NCI-H460 (cell line): ENCODE measurements around the gene ONECUT3. TPM values are rescaled to one million over a fixed set of nuclear protein-coding genes. Genes with fewer than 3 reads are reported as not detected.
A peak's percentile ranks its signal among the peaks of the same experiment; 100 is the strongest.

Source experiments
- DNase-seq: peaks from one replicate; pipeline ENCODE4 v3.0.0-alpha.2; 2016; ENCODE audit warnings: low read depth; ENCODE audit errors: extremely low read depth
- total RNA-seq: library from RNA; depleted of rRNA; stranded (reverse); fragments of >200 nt; shearing (Covaris generic); gene quantifications from 2 replicates; pipeline ENCODE4 v1.2.3, GENCODE V29; 2014

Gene ONECUT3
- total RNA-seq, 1 experiment from 2014 or later: not detected

DNA sequence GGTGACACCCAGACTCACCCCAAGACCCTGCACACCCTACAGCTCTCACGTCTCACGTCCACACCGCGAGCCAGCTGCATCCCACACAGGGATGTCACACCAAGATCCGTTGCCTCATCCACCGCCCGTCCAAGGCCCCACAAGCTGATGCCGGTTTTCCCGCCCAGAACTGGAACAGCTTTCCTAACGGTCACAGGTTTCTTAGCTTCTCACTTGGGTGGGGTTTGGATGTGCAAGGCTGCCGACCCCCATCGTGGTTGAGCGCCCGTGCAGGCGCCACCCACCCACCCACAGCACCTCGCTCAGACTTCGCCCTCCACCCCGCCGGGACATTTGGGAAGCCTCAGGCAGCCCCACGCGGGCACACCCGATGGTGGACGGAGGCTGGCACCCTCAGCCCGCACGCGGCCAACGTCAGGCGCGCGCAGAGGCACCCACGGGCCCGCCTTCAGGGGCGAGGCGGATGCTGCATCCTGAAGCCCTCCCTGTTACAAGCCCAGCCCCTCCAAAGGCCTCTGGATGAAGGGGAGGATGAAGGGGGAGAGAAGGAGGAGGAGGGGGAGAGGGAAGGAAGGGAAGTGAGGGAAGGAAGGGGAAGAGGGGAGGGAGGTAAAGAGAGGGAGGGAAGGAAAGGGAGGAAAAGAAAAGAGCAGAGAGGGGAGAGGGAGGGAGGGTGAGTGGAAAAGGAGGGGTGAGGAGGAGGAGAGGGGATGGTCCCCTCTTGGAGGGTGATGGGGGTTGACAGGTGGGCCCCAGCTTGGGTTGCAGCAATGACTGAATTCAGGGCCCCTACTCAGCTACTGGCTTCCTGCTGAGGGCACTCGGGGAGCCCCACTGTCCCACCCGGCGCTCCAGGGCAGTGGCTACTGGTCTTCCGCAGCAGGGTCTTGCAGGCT is 12.8 kb downstream of the ONECUT3 start:
- DNase-seq: no peak

DNA sequence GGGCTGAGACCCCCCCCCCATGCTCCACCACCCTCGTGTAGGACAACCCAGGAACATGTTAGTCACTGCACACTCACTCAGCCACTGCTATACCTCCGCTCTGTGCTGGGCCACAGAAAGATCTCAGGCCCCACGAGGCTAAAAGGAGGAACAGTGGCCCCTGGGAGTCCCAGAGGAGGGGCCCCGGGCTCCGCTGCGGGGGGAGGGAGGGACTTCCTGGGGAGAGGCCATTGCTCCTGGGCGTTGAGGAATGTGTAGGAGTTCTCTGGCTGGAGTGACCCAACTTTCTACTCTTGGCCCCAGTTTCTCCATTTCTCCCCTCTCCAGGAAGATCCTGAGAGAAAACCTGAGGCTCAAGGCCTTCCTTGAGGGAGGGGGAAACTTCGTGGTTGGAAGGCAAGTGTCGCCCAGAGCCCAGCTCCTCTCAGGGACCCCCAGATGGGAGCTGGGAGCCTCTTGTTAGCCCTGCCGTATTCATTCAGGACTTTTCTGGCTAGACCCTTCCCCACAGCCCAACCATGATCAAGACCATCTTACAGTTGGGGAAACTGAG is 13.6 kb downstream of the ONECUT3 start:
- DNase-seq: no peak

DNA sequence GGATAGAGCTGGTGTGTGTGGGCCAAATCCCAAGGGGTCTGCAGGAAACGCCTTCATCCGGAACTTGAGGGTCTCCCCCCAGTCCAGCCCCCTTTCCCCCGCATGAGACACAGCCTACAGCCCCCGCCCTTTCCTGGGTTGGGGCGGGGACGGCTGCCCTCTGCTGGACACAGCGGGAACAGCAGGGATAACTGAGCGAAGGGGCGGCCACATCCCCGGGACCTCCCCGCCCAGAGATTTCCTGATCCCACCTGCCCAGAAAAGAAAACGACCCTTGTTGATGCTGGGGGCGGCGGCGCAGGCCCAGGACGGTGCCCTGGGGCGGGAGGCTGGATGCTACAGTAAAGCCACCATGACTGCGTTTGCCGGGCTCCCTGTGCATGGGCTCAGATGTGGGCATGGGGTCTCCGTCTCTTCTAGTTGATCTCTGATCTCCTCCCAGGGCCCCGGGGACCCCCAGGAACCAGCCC is 14.2 kb downstream of the ONECUT3 start:
- peak; percentile 16 for DNase-seq

DNA sequence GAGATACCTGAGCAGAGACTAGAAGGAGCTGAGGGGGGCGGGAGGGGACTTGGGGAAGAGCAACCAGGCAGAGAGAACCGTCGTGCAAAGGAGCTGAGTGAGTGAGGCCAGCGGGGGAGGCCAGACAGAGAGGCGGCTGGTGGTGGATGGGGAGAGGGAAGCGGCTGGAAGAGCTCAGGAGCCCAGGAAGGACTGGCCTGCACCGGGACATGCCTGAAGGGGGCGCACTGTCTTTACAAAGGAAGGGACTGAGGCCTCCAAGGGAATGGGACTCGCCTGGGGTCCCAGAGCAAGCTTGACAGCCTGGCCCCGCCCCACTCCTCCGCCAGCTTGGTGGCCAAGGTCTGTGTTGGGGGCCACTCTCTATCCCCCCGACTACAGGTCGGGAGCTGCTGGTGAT is 14.9 kb downstream of the ONECUT3 start:
- DNase-seq: no peak

DNA sequence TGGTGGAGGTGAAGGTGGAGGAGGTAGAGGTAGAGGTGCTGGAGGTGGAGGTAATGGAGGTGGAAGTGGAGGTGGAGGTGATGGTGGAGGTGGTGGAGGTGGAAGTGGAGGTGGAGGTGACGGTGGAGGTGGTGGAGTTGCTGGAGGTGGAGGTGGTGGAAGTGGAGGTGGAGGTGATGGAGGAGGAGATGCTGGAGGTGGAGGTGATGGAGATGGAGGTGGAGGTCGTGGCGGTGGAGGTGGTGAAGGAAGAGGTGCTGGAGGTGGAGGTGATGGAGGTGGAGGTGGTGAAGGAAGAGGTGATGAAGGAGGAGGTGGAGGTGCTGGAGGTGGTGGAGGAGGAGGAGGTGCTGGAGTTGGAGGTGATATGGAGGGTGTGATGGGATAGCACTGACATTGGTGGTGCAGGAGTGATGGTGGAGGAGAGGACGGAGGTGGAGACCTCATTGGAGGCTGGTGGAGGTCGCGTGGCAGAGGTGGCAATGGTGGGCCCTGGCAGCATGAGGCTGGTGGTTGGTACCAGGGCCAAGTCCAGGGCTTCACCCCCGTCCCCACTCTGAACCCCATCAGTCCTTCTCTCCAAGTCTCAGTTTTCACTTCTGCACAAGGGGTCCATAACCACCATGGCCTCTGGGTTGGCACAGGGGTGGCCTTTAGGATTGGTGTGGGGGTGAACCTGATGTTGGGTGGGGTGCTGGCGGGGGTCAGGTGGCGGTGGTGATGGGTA is 15.8 kb downstream of the ONECUT3 start:
- DNase-seq: no peak

DNA sequence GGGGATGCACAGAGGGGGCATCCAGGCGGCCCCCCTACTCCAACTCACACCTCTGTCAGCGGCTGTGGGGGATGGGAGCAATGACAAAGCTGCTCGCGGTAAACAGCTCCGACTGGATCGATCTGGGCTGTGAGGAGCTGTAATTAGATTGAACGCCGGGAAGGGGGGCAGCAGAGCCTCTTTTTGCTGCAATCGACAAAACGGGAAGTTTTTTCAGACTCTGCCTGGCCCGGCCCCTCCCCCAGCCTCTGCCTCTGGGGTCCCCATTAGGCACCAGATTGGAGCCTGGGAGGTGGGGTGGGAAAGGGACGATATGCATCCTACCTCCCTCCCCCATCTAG is 16.3 kb downstream of the ONECUT3 start:
- no peak for DNase-seq

DNA sequence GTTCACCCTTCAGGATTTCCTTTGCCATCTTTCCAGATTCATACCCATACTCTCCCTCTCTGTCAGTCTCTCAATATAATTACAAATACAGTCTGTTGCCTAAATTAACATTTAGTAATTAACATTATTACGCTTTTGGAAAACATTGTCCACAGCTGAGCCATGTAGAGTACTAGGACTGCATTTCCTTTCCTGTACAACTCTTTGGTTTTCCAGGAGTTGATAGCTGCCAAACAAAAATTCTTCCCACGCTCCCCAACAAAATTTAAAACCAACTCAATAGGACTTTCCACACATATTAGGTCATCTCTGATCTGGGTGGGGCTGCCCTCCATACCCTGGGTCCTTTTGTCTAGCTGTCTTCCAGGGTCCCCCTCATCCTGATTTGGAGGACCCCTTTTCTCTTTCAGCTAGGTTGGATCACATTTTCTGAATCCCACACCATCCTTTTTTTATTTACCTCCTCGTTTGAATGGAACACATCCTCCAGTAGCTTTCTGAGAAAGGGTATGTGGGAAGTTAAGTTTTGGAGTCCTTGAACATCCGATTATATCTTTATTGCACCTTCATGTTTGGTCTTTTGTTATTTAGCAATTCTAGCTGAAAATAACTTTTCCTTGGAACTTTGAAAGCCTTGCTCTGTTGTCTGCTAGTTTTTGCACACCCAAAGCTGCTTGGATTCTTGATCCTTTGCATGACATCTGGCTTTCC is 17.7 kb downstream of the ONECUT3 start:
- no peak for DNase-seq

DNA sequence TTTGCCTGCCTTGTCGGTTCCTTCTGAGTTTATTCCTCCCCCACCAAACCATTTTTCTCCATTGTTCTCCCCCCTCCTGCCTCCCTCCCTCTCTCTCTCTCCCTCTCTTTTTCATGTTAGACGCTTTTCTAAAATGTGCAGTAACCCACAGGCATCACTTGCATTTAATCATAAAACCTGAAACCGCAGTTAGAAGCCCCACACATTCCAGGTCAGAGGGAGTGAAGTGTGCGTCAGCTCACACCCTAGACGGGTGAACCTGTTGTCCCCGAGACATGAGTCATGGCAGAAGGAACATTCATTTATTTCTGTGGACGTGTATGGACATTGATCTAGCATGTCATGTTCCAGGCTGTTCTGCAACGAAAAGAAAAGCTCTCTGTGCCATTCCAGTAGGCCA is 19.9 kb downstream of the ONECUT3 start:
- DNase-seq: no peak

DNA sequence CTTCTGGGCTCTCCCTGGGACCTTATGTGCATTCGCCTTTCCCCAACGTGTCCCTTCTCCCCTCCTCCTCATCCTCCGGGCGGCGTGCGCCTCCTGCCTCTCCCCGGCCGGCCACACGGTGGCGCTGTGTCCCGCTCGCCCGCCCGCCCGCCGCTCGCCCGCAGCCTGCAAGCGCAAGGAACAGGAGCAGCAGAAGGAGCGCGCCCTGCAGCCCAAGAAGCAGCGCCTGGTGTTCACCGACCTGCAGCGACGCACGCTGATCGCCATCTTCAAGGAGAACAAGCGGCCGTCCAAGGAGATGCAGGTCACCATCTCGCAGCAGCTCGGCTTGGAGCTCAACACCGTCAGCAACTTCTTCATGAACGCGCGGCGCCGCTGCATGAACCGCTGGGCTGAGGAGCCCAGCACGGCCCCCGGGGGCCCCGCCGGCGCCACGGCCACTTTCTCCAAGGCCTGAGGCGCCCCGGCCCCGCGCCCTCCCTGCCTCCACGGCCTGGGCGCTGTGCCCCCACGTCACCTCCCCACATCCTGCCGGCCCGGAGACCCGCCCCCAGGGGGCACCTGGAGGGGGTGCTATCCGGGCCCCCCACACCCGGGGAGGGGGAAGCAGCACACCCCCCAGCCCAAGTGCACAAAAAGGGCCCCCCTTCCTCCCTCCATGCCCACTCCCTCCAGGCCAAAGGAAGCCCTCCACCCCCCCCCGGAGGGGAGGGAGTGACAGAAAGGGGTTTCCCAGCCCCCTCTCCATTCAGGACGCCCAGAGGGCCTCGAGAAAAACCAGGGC is 21.9 kb downstream of the ONECUT3 start:
- DNase-seq: no peak

DNA sequence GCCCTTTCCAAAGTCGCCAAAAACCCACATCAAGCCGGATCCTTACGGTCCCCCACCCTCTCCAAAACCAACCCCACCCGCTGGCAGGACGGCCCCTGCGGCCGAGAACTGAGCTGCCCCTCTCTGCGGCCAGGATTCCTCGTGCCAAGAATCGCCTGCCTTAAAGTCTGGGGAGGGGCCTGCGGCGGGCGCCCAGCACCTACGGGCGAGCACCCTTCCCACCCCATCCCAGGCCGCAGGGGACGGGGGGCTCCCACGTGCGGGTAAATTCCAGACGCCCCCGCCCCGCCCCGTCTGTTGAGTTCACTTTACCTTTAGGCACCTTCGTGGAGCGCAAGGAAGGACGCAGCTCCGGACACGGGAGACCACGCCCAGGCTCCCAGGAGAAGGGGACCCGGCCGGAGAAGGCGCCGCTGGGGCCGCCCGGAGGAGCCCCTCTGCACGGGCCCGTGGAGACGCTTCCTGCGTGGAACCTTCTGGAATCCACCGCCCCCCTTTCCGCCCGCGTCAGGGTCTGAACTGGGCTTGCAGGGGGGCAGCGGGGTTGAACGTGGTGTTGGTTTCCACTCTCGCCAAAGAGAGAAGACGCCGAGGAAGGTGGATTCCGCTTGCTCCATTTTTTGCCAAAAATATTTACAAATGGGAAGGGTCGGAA is 22.8 kb downstream of the ONECUT3 start:
- no peak for DNase-seq

DNA sequence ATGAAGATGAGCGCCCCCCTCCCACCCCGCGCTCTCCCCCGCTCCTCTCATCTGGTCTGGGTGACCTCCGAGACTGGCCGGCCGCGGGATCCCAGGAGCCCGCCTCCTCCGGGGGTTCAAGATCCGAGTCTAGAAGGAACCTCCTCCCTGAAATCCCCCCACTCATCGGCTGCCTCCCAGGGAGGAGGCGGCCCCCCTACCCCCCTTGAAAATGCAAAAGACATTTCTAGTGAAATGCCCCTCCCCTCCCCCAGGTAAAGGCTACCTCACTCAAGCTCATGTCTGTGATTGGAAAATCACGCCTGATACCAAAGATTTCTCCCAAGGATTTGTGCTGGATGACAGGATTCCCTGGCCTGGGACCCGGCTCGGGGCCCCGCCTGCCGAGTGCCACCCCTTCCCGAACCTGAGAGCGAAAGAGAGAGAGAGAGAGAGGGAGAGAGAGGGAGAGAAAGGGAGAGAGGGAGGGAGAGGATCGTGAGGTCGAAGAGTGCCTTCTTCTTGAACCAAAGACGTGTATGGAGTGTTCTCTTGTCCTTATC is 23.4 kb downstream of the ONECUT3 start:
- DNase-seq: no peak

DNA sequence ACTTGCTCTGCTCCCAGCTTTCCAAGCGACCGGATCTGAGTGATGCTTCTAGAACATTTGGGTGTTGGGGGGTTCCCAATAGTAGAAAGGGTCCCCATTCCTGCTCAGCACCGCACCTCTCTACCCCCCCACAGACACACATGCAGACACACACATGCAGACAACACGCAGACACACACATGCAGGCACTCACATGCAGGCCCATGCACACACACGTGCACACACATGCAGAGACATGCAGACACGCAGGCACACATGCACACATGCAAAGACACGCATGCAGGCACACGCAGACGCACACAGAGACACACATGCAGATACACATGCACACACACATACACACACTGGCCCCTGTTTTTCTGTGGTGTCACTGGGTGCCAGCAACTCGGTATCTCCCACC is 23.8 kb downstream of the ONECUT3 start:
- no peak for DNase-seq

DNA sequence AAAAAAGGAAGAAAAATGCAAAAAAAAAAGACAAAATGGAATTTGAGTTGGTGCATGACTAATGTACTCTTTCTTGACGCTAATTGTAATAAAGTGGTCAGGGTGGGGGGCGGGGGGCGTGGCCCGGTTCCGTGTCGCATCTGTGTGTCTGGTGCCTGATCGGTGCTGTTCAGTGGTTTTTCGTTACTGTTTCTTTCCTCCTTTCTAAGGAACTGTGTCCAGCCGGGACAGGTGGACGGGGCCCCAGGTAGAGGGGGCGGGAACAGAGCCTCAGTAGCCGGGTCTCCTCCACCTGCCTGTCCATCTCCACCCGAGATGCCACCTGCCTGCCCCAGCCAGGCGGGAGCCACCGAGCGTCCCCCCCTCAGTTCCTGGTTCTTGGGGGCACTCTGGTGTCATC is 26.3 kb downstream of the ONECUT3 start:
- DNase-seq: no peak

DNA sequence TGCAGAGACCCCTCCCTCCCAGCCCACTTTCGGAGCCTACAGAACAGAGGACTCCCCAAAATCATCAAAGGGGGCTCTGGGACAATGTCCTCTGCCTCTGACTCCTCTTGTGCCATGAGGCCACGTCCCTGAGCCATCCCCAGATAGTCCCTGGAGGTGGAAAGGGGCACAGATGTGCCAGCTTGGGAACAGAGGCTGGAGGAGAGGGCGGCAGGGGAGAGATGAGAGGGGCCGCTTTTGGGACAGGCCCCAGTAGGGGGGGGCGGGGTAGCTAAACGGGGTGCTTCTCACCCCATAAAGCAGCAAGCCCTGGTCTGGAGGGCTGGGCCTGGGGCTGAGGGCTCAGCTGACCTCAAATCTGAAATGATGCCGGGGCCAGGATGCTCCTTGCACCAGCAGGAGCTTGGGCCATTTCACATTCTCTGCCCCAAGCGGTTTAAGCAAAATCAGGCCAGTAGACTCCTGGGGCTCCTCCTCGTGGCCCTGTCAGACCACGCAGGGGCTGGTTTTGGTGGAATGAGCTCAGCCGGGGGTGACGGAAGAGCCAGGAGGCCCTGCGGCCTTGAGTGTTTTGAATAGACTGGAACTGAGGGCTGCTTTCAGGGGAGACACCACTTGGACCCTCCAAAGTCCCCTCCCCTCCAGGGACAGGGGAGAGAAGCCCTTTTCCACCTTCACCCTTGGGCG is 27.1 kb downstream of the ONECUT3 start:
- DNase-seq: no peak

DNA sequence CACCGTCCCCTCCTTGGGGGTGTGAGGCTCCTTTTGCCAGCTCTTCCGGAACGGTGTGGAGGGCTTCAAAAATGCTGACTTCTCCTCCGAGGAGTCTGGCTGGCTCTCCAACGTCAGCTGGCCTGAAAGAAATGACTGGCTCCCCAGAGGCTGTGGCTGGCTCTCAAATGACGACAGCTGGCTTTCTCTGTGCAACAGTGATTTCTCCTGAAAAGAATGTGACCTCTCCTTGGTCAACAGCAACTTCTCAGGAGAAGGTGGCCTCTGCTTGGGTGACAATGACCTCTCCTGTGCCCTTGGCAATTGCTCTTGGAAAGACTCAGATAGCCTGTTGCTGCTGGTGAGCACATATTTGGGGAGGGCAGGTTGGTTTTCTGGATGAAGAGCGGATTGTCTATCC is 29.2 kb downstream of the ONECUT3 start:
- DNase-seq: no peak

DNA sequence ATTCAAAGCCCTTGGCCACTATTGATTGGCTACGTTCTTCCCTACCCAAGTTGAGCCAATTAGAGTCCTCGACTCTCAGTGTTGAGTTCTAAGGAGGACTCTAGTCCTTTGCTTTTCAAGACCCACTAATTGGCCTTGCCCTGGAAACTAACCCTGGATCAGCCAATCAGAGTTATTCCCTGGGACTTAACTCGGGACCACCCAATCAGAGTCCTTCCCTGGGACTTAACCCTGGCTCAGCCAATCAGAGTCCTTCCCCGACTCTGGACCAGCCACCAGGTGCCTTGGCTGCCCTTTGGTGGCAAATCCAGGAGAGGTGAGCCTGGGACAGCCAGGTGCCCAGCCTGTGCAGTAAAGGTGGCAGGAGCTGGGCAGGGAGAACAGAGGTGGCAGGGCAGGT is 30.0 kb downstream of the ONECUT3 start:
- no peak for DNase-seq

DNA sequence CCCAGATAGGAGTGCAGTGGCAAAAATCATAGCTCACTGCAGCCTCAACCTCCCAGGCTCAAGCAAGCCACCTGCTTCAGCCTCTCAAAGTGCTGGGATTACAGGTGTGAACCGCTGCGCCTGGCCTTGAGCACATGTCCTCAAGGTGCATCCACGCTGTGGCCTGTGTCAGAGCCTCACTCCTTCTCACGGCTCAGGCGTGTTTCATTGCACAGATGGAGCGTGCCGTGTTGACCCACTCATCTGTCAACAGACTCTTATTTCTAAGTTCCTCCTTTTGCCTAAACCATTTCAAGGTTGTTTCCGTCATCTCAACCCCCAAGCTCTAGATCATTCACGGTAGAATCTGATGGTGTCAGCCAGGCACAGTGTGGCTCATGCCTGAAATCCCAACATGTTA is 30.6 kb downstream of the ONECUT3 start:
- no peak for DNase-seq

DNA sequence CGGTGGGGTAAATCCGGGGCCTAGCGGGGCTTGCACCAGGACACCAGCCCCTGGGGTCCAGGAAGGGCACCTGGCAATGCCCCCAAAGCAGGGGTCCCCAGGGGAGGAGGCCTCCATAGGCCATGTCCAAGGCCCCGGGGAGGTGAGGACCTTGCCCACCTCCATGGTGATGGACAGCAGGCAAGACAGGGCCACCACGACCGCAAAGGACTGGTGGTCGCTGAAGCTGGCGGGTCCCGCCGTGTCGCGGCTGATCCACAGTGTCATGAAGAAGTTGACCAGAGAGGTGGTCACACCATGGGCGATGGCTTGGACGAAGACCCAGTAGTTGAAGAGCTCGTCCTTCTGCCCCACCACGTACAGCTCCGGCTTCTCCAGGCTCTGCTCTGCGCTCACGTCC is 32.0 kb downstream of the ONECUT3 start:
- no peak for DNase-seq

DNA sequence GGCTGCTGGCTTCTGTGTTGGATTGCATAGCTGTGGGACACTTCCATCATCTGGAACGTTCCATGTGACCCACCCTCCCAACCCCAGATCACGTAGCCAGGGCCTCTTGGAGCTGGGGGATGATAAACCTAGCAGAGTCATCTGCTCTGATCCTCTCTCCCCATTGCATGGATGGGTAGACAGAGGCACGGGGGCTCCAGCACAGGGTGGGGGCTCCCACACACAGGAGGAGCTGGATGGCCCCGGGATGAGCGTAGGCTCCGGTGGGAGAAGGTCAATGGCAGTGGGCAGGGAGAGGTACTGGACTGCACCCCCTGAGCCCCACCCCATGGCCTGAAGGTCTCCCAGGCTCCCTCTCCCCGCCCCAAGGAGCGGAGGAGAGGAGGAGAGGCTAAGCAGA is 33.4 kb downstream of the ONECUT3 start:
- no peak for DNase-seq
